GM19238 (cell line): ENCODE results near the gene CD300LG.
"Not testable (repeated sequence)": the region's sequence is repeated elsewhere in the genome, so short reads cannot be mapped to it uniquely, and the experiment has no call there.

ENCODE experiments used
- DNase-seq: peaks from one replicate; pipeline ENCODE4 v3.0.0; 2011; ENCODE audit warnings: low spot score; ENCODE audit not compliant: insufficient read length

CD300LG gene

DNA sequence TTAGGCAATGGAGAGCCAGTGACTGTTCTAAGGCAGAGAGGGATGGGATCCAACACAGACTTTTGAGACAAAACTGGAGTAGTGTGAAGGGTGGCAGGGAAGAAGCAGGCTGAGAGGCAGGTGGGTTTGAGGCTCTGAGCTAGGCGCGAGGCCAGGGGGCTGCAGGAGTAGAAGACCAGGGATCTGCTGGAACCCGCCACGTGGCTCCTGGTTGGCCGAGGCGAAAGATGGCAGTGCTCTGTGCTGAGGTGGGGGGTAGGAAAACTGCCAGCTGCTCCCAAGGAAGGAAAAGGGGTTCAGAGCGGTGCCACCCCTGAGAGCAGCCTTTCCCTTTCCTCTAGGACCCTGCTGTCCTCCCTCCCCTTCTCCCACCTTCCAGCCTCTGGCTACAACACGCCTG lies 5.6 kb downstream of the CD300LG start:
- DNase-seq, result no peak

DNA sequence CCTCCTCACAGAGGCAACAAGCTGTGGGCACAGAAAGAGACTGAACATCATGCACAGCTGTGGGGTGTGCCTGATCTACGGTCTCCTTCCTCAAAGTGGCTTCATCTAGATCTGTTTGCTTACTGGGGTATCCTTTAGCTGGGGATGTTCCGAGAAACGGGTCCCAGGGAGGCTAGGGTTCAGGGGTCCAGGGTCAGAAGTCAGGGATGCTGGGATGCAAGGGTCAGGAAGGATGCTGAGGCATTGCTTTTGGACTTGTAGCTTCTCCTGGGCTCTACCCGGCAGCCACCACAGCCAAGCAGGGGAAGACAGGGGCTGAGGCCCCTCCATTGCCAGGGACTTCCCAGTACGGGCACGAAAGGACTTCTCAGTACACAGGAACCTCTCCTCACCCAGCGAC lies 6.6 kb downstream of the CD300LG start:
- DNase-seq, result no peak

DNA sequence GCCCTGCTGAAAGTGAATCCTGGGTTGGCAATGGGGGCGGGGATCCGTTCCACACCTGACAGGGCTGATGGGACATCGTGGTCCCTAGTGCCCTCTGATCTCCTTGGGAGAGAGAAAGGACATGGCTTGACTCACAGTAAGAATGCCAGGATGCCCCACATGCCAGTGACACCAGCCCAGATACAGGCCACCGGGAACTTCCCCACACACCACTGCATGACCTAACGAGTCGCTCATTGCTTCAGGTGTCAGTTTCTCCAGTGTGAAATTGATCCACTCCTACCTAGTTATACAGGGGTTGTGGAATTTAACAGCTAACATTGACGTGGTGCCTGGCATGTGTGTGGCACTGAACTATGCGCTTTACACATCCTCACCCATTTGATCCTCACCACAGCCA lies 7.5 kb downstream of the CD300LG start:
- DNase-seq, result no peak

DNA sequence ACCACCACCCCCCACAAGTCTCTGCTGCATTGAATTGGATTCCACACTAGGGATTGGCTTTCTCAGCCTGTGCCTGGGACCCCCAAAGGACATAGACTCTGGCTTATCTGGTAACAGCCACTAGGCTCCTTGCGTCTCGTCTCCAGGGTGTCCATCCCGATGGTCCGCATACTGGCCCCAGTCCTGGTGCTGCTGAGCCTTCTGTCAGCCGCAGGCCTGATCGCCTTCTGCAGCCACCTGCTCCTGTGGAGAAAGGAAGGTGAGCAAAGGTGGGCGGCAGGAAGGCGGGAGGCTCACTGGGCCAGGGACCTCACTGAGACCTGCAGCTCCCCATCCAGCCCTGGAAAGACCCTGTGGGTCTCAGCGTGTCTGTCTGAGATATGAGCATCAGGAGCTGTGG lies 8.1 kb downstream of the CD300LG start:
- DNase-seq, result no peak

DNA sequence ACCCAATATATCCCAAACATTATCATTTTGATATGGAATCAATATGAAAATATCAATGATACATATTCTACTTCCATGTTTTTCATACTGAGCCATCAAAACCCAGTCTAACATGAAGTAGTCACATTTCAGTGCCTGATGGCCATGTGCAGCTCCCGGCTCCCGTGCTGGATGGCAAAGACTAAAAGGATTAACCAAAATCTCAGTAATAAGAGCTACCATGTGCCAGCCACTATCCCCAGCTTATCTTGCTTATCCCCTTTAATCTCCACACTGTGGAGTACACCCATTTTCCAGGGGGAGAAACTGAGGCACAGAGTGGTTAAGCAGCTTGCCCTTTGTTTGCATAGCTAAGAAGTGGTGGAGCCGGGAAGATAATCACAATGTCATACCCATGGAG lies 9.2 kb downstream of the CD300LG start:
- no peak for DNase-seq

DNA sequence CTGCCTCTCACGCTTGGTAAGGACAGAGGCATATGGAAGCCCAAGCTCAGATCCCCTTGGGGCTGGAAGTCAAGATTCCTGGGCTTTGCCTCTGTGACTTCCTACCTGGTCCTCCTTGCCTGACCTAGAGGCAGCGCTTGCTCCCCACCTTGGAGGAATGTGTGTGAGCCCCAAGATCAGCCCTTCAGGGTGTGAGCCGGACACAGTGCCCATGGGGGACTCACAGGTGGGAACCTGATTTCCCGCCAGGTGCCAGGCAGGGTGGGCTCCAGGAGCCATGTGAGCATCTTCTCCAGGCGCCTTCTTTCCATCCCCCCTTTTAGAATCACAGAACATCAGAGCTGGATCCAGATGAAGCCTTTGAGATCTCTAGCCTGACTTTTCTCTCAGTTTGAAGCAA lies 10.2 kb downstream of the CD300LG start:
- no peak for DNase-seq

DNA sequence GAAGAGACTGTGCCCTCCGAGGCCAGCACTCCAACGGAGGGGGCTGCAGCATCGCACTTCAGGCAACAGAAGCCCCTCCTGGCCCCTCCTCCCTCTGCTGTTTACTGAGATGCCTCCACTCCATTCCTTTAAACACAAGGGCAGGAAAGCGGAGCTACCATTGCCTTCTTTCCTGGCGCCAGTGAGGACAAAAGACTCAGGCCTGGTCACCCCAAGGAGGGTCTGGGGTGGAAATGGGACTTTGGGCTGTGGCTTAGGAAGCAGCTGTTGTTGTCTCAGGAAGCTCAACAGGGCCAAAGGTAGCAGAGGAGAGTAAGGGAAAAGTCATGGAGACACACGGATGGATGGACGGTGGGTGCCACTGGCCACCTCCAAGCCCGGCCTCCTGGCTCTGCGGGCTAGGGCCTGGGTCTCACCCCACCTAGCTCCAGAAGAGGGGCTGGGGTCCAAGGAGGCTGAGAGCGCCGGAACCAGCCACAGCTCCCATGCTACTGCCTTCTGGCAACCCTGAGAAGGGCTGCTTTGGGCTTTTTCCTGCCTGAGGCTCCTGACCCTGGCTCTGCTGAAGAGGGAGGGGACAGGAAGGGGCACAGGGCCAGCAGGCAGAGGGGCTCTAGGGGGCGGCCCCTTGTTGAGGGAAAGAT lies 11.1 kb downstream of the CD300LG start:
- DNase-seq, result no peak

DNA sequence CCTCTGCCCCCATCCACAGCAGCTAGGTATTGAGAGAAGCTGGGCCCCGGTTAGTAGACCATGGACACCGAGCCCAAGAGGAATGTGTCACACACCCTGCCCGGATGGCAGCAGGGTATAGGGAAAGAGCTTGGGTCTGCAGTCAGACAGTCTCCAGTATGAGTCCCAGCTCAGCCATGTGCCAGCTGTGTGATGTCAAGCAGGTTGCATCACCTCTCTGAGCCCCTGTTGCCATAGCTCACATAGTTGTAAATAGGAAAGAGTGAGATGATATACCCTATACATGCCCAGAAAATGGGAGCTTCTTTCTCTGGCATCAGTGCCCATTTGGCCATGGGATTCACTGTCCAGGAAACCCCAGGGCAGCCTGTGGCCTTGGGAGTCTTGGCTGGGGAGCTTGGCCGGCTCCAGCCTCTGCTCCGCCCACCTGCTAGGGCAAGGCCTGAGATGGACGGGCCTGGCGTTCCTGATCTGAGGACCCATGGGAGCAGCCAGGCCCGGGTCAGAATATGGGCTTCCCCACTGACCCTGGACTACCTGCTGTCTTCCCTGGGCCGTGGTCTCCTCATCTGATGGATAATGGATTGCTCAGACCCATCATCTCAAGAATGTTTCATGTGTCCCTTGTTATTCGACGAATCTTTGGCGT lies 13.2 kb downstream of the CD300LG start:
- no peak for DNase-seq

DNA sequence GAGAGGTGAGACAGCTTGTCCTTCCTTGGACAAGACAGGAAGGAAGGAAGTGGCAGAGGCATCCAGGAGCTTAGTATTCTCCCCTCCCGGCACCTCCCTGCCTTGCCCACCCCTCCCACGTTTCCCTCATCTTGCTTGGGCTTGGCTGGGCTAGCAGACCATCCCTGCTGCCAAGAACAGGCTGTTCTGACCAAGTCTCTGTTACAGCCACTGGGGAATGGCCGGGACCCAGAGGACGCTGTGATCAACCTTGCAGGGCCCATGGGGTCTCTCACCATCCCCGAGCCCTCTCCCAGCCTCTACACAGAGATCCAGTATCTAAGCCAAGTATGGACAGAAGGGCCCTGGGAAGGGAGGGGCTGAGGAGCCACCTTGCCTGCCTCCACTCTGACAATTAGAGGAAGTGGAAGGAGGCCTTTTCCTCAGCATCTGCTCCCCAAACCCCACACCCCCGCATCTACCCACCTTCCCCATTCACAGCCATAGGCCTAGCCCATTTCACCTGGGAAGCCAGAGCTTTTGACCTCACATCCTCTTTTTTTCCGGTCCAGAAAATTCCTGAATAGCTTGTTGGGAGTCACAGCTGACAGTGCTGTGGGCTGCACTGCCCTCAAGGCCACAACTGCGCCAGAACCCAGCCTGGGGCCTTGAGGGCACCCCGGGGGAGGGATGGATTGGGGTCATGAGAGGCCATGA lies 14.1 kb downstream of the CD300LG start:
- no peak for DNase-seq

DNA sequence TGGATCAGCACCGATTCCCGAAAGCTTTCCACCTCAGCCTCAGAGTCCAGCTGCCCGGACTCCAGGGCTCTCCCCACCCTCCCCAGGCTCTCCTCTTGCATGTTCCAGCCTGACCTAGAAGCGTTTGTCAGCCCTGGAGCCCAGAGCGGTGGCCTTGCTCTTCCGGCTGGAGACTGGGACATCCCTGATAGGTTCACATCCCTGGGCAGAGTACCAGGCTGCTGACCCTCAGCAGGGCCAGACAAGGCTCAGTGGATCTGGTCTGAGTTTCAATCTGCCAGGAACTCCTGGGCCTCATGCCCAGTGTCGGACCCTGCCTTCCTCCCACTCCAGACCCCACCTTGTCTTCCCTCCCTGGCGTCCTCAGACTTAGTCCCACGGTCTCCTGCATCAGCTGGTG lies 15.0 kb downstream of the CD300LG start:
- no peak for DNase-seq

DNA sequence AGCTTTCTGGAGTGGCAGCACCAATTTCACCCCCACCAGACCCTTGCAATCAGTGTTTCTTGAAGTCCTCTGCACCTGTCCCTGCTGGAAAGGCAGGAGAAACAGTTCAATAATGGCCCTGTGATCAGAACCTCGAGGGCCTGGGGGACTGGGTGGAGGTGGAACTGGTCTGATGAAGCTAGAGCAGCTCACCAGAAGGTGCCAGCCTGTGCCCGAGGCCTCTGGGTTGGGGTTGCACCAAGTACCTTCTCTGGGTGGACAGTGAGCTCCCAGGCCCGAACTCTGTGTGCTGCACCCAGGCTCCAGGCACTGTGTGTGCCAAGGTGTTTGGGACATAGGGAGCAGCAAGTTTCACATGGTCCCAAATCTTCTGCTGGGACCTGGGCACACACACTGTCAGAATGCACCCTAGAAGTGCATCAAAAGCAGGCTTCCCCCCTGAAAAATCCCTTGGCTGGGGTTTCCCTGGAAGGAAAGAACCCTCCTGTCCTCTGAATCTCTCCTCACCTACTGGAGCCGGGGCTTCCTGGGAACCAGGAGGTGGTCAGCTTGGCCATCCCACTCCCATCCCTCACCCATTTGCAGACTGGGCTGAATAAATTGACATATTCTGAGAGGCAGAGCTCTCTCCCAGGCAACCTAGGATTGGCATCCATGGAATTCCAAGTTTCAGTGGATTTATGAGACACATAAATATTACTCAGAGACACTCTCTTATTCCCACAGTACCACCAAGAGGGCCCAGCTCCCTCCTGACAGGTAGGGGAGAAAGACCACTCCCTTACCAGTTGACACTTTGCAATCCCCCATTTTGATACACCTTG lies 17.4 kb downstream of the CD300LG start:
- DNase-seq, result no peak

DNA sequence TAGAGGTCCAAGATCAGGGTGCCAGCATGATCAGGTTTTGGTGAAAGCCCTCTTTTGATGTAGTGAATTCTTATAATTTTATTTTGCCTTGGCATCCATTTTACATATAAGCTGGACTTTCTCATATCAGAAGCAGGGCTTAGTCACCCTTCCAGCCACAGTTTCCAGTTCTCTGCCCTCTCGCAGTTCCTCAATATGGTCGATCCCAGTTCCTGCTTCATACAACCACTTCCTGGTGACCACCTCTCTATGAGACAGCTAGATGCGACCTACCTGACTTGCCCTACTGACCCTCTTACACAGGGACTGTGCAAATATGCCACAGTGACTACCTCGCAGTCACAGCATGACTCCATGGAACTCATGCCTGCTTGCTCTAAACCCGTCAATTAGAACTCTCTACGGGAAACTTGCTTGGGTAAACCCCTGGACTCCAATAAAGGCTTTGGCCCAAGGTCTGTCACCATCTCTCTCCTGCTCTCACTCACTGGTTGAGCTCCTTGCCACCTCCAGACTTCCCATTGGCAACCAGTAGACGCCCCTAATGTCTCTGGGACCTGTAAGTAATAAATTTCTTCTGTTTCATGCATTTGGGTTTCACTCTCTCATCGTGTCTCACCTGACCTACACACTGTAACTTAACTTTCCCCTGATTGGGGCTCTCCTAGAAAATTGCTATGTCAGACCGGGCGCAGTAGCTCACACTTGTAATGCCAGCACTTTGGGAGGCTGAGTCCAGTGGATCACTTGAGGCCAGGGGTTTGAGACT lies 21.4 kb downstream of the CD300LG start:
- no peak for DNase-seq

DNA sequence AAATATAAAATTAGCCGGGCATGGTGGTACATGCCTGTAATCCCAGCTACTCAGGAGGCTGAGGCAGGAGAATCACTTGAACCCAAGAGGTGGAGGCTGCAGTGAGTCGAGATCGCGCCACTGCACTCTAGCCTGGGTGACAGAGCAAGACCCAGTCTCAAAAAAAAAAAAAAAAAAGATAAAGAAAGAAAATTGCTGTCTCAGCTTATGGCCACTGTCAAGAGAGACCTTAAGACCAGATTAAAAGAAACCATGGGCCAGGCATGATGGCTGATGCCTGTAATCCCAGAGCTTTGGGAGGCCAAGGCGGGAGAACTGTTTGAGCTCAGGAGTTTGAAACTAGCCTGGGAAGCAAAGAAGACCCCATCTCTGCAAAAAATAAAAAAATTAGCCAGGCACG lies 22.1 kb downstream of the CD300LG start:
- DNase-seq, result not testable (repeated sequence)

DNA sequence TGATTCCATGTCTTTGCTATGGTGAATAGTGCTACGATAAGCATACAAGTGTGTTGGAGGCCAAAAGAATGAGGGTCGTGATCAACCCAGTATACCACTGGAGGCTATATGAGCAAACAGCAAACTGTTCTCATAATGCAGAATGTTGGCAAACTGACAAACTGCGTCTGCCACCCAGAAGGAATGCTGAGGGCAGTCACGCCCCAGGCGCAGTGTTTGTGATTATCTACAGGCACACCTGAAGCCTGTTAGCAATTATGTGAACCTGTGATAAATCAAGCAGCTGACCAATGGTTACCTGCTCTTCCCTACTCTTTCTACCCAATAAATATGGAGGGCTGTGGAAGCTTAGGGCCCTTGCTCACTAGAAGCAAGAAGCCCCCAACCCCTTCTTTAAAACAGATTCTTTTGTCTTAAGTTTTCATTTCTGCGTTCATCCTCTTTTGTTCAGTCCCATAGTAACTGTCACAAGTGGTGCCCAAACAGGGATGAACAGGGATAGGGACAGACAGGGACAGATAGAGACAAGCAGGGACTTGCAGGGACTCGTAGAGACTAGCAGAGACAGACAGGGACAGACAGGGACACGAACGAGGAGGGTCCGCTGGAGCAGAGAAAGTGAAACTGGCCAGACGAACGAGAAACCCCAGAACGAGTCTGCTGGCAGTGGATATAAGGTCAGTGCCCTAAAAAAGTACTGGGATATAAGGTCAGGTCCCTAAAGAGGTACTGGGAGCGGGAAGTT lies 25.1 kb downstream of the CD300LG start:
- no peak for DNase-seq

DNA sequence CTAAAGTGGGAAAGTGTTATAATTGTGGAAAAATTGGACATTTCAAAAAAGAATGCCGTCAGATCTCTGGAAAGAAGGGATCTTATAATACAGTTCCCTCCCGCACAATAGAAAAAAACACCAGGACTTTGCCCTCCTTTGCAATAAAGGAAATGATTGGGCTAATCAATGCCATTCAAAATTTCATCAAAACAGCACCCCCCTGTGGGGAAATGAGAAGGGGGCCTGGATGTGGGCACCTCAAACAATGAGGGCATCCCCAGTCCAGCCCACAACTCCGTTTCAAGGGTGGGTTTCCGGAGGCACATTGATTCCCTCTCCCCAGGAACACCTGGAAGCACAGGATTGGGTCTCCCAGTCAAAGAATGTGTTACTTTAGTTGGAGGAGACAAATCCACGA lies 26.1 kb downstream of the CD300LG start:
- no peak for DNase-seq

DNA sequence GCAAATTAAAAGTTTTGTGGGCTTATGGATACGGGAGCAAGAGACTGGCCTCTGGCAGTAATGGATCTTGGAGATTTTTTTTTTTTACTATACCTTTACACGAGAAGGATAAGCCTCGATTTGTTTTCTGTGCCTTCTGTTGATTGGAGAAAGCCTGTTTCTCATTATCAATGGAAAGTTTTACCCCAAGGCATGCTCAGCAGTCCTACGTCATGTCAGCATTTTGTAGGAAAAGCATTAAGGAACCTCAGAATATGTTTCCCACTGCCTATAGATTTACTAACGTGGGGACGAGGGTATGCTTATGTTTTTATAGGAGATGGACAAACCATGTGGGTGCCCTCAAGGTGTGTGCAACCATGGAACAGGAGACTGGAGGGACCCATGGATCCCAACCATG lies 26.8 kb downstream of the CD300LG start:
- DNase-seq, result no peak

DNA sequence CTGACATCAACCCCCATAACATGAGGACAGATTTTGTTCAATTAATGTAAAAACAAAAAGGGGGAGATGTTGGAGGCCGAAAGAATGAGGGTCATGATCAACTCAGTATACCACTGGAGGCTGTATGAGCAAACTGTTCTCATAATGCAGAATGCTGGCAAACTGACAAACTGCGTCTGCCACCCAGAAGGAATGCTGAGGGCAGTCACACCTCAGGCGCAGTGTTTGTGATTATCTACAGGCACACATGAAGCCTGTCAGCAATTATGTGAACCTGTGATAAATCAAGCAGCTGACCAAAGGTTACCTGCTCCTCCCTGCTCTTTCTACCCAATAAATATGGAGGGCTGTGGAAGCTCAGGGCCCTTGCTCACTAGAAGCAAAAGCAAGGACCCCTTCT lies 27.3 kb downstream of the CD300LG start:
- DNase-seq, result no peak

DNA sequence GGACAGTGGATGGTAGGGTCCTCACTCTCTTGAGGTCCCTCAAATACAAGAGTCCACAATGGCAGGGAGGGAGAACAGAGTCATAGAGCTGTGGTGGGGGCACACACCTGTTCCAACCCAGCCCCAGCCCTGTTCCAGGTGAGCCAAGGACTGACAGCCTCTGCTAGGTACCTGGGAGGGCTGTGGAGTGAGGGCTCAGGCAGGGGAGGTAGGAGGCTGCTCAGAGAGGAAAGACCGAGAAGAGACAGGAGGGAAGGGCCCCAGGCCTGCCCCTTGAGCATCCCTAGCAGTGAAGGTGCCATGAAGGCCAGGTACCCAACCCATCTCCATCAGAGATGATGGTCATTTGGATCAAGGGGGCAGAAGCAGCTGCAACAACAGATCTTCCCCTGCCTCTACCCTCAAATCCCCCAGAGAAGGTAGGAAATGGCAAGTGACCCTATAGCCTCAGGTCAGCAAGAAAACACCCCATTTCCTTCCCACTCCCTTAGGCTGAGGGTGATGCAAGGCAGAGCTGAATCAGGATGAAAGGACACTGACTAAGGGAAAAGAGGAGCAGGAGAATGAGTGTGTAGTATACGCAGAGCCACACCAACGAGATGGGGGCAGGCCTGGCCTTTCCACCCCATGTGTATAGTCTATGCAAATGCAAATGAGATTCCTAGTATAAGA lies 28.6 kb downstream of the CD300LG start:
- no peak for DNase-seq

DNA sequence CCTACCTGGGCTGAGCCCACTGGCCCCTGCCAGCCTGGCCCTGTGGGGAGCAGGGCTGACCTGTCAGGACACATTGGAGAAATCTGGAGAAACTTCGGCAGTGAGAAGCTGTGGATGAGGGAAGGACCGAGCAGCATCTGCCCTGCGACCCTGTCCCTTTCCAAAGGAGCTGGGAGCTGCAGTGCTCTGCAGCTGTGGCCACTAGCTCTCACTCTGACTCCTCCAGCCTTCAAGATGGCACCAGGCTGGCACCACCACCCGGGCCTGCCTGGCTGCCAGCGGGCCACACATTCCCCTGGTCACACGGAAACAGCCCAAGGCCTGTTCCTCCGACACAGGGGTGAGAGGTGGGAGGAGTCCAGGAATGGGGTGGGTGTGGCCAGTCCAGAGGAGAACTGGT lies 30.1 kb downstream of the CD300LG start:
- DNase-seq, result no peak
